Activated CD4-positive, alpha-beta T cell treated with anti-CD3 and anti-CD28 coated beads, Interleukin-2, amount 50 U/mL, for 48 hours (primary cell): ENCODE data around the gene HAVCR2.
A peak's percentile ranks its signal among the peaks of the same experiment; 100 is the strongest.

Experiments used
- DNase-seq, 2 experiments: peaks; one replicate each; pipeline ENCODE4 v3.0.0-alpha.2; 2020

HAVCR2 gene

DNA sequence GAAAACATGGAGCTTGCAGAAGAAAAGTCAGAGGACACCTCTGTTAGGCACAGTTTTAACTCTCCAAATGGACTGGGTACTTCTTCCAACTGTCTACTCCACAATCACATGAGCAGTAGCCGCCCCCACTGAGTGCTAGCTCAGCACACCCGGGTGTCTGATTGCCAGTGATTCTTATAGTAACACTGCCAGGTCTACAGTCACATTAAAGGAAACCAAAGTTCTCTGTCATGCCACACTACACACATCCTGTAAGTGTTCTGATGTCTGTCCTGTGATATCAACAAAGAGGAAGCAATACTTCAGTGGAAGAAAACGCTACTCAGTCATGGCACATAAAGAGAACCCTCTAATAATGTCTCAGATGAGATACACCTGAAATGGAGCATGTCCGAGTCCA, at the start of gene HAVCR2:
TSS of gene HAVCR2 (minus strand) at position 69 of the 400 bp plus-strand sequence. CDS start at position 8, 61 bp downstream.
- peak; percentile 50 to 67 for DNase-seq

DNA sequence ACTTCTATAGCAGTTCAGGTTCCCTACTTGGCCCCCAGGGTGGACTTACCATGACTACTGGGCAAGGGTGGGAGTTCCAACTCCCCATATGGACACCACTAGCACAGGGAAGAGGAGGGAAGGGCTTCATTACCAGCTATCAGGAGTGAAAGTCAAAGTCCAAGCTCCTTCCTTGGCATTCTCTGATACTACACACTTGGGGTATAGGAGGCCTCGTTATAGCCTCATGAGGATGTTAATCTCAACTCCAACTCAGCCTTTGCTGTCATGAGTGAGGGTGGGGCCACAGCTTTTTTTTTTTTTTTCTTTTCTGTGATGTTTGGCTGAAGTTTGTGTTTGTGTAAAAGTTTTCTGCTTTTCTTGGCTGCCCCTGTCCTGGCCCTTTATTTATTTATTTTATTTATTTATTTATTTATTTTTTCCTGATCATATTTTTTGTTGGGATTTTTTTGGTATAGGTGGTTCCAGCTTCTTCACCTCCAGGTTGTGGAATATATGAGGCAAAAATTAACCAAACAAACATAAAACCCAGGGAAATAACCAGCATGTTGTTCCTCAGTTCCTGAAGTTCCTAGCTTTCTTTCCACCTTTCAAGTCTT, 48.5 kb upstream of the HAVCR2 start:
- no peak for DNase-seq

GRCh38 chr5:157155297-157155696, 46.5 kb upstream of the HAVCR2 start:
- DNase-seq = no peak

- DNase-seq = no peak
These were observed 42.2 kb upstream of the HAVCR2 start for GRCh38 chr5:157150995-157151394.

DNA sequence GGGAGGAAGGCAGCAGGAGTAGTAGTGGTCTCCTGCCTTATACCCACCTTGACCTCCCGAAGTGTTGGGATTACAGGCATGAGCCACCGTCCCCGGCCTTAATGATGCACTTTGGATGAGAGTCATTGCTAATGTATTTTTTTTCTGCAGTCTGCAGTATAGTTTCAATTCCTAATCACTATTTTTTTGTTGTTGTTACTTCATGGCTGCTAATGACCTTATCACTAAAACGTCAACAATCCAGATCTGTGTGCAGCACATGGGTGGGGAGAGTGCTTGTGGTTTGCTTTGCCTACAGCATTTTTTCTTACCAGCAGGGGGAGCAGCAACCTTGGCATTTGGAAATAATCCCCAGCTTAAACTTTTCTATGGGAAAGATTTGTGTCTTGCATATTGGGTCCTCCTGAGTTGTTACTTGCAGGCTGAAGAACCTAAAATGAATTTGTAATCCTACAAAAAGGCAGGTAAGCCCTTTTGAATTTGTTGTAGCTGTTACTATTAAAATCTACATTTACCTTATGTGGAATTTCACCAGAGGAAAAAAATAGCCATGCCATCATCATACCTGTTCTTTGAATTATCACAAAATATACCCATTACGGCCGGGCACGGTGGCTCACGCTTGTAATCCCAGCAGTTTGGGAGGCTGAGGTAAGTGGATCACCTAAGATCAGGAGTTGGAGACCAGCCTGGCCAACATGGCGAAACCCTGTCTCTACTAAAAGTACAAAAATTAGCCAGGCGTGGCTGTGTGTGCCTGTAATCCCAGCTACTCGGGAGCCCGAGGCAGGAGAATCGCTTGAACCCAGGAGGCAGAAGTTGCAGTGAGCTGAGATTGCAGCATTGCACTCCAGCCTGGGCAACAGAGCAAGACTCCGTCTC, 40.1 kb upstream of the HAVCR2 start:
- peak; percentile 81 to 90 for DNase-seq

DNA sequence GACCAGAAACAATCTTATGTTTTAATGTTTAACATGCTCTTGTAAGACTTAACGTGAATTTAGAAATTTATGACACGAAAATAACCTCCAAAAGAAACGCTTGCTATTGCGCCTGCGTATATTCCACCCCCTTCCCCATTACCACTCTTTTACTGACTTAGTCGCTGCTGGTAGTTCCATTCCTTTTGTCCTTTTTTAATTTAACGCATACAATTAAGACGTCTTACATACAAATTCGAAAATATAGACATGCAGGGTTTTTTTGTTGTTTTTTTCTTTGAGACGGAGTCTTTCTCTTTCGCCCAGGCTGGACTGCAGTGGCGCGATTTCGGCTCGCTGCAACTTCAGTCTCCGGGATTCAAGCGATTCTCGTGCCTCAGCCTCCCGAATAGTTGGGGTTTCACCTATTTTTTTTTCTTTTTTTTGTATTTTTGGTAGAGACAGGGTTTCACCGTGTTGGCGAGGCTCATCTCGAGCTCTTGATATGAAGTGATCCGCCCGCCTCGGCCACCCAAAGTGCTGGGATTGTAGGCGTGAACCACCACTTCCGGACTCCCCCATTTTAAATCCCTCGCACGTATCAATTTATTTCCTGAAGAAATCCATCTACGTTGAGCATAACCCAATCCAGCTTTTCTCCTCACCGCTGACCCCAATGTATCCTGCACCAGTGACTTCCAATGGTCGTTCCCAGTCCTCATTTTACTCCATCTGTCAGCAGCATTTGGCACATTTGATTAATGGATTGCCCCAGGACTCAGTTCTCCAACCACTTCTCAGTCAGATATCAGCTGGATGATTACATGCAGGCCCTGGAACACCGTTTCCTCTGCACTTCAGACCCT, 34.5 kb upstream of the HAVCR2 start:
- peak; percentile 67 to 77 for DNase-seq

GRCh38 chr5:157142317-157143126, 33.7 kb upstream of the HAVCR2 start, which contains the start of gene MED7:
Gene MED7 (minus strand): TSS chr5:157142865. CDS start chr5:157139431, 3,434 bp downstream.
- peak; percentile 87 to 92 for DNase-seq

DNA sequence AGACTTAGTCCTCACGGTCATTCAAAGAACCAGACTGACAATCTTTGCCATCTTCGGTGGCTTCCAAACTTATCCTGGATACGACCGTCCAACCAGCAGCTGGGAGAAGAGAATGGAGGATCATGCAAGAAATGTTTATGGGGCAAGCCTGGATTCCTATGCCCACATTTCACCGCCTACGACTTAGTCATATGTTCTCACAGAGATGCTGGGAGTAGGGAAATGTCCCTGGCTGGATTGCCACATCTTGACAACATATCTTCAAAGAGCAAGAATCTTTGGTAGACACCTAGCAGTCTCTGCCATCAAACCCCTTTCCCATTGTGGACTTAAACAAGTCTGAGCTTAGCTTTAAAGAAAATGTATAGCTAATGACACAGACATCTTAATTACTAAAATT, 28.8 kb upstream of the HAVCR2 start:
- DNase-seq = no peak

GRCh38 chr5:157132281-157132612, 23.4 kb upstream of the HAVCR2 start:
- no peak for DNase-seq

- DNase-seq = no peak
These were observed 22.1 kb upstream of the HAVCR2 start for GRCh38 chr5:157130925-157131324.

DNA sequence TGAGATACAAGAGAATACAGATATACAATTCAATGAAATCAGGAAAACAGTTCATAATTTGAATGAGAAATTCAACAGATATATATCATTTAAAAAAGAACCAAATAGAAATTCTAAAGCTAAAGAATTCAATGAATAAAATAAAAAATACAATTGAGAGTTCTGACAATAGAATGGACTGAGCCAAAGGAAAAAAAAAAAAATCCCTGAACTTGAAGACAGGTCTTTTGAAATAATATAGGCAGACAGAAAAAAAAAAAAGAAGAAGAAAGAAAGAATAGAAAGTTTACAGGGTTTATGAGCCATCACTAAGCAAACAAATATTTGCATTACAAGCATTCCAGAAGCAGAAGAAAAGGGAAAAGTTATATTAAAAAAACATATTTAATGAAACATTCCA, 12.9 kb upstream of the HAVCR2 start:
- no peak for DNase-seq

DNA sequence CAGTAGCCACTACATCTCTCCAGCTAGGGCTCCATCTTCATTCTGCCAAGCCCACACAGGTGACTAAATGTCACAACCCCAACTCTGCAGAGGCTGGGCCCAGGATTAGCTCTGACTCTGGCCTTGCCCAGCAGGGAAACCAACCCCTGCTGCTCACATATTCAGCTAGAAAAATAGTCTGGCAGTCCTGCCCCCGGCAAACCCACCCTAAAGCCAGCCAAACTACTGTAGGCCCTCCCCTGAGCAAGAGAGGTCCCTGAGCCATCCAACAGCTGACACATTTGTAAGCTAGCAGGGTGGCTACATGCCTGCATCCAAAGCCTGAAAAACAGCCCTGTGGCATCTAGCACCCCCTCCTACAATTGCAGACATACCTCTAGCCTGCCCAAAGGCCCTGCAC, 11.3 kb upstream of the HAVCR2 start:
- no peak for DNase-seq

- peak in 1 of 2 experiments; percentile 43 for DNase-seq
These were observed 7.7 kb upstream of the HAVCR2 start for GRCh38 chr5:157116483-157116954.

DNA sequence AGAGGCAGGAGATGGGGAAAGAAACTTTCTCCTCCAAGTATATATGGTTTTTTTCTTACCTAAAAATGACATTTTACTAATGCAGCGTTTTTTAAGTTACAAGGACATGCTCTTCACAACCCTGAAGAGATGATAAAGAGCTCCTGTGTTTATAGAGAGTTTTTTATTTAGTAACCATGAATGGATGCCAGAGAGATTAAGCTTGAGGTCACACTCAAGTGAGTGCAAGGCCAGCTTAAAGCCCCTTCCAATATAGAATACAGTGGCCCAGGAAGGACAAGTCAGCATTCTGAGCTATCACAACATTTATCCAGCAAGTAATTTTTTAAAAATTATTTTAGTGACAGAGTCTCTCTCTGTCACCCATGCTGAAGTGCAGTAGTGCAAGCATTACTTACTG, 6.7 kb upstream of the HAVCR2 start:
- DNase-seq = no peak

DNA sequence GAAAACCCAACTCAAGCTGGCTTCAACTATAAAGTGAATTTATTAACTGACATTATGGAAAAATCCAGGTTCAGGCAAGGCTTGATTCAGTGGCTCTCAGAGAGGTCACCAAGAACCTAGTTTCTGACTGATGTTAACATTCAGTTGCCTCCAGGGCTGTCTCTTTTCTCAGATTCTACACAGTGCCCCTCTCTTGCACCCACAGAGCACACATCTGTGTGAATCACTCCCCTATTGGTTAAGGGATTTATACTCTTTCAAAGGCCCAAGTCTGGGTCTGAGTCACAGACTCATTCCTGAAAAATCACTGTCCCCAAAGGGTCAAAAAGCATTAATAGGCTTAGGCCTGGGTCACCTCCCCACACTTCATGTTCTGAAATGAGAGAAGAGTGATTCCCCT, 6.2 kb upstream of the HAVCR2 start:
- DNase-seq = no peak

GRCh38 chr5:157113002-157113401, 4.2 kb upstream of the HAVCR2 start:
- no peak for DNase-seq

- DNase-seq = peak in 1 of 2 experiments; percentile 30
These were observed 900 bp upstream of the HAVCR2 start for GRCh38 chr5:157109744-157110143.

- no peak for DNase-seq
These were observed 1.3 kb downstream of the HAVCR2 start for GRCh38 chr5:157107508-157107907.

GRCh38 chr5:157106630-157107461, 2.0 kb downstream of the HAVCR2 start:
- peak; percentile 43 to 60 for DNase-seq

DNA sequence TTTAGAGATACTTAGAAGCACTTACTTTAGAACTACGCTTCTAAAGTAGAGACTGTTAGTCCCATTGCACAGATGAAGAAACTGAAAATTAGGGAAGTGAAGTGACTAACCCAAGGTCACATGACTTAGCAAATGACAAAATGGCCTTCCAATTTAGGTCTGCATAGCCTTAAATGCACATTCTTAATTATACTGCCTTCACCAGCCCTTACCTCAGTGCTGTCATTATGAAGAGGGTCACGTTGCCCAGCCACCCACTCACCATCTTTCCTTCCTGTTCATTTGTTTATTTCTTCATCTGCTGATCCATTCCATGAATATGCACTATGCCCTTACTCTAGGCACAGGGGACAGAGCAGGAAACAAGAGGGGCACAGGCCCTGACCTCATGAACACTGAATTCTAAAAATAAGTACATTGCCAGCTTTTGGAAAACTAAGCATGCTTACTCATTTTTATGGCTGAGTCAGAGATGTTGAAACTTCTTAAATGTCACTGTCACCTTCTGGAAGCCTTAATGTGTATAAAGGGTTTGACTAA, 8.6 kb downstream of the HAVCR2 start:
- DNase-seq = peak; percentile 38 to 57

DNA sequence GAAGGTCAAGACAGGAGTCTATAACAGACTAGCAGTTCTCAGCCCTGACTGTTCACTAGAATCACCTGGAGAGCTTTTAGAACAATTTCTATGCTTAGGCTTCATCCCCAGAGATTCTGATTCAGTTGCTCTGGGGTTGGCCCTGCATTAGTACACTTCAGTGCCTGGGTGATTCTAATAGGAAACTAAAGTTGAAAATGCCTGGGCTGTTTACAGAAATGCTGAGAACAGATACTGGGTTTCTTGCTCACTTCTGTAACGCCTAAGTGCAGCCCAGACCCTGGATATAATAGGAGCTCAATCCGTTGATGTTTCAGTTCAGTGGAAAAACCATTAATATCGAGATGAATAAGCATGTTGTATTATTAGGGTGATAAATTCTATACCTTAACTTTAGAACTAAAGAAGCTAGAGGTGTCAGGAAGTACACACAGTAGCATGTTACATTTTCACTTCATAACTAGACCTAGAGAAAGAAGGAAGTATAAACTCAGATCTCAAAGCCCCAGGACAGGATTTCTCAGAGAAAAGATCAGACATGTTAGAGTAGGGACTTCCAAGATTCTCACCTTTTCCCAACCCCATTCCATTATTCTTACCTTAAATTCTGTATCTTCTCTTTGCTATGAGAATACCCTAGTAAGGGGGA, 20.4 kb downstream of the HAVCR2 start:
- DNase-seq = no peak
